ENCODE measurements around the gene TRAF3.
"Not testable (repeated sequence)": the region's sequence is repeated elsewhere in the genome, so short reads cannot be mapped to it uniquely, and the experiment has no call there.

TRAF3 gene

GRCh38 chr14:102926840-102927239, 149.6 kb downstream of the TRAF3 start:
- FAIRE-seq = not testable (repeated sequence)

DNA sequence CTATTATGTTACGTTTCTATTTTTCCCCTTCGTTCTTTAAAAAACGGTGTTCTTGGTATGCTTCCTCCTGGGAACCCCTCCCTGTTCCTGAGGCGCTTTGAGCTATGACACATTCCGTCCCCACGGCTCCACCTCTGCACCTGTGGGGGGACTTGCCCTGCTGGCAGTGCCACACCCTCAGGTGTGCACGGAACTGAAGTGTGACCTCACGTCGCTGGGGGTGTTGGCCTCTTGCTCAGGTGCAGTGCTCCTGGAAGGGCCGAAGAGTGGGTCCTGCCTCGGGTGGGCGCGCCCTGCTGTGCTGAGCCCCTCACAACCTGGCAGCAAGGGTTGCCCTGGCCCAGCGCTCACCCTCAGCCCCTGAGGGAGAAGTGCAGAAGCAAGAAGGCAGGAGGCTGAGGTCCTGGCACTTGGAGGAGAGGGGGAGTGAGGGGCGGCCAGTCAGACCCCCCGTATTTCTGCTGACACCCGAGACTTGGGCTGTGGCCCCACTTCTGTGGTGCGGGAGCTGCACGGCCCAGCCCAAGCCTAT, 150.2 kb downstream of the TRAF3 start:
- no peak for FAIRE-seq

- no peak for FAIRE-seq
These were observed 150.7 kb downstream of the TRAF3 start for GRCh38 chr14:102927878-102928411.

- FAIRE-seq = no peak
These were observed 151.4 kb downstream of the TRAF3 start for GRCh38 chr14:102928412-102929240.

DNA sequence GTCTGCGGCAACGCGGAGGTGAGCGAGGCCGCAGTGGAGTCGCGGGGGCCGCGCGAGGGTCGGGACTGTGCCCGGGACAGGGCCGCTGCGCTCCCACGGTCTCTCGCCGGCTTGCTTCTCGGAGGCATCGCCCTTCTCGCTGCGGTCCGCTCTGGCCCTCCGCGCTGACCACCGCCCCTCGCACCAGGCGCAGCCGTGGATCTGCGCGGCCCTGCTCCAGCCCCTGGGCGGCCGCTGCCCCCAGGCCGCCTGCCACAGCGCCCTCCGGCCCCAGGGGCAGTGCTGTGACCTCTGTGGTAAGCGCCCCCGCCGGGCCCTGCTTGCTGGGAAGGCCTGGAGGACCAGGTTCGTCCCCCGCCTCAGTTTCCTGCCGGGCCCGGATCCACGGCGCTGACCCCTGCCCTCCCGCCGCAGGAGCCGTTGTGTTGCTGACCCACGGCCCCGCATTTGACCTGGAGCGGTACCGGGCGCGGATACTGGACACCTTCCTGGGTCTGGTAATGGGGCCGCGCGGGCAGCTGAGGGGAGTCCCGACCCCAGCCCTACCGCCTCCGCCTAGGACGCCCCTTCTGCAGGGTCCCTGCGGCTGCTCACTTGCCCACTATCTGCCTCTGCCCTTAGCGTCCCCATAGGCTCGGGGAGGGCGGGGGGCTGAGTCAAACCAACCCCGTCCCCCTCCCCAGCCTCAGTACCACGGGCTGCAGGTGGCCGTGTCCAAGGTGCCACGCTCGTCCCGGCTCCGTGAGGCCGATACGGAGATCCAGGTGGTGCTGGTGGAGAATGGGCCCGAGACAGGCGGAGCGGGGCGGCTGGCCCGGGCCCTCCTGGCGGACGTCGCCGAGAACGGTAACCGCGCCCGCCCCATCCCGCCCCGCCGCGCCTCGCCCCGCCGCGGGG, 152.2 kb downstream of the TRAF3 start:
- no peak for FAIRE-seq

- FAIRE-seq = no peak
These were observed 153.0 kb downstream of the TRAF3 start for GRCh38 chr14:102930138-102930752.

- FAIRE-seq = no peak
These were observed 153.7 kb downstream of the TRAF3 start for GRCh38 chr14:102930753-102931579.

GRCh38 chr14:102931580-102932285, 154.5 kb downstream of the TRAF3 start:
- no peak for FAIRE-seq

DNA sequence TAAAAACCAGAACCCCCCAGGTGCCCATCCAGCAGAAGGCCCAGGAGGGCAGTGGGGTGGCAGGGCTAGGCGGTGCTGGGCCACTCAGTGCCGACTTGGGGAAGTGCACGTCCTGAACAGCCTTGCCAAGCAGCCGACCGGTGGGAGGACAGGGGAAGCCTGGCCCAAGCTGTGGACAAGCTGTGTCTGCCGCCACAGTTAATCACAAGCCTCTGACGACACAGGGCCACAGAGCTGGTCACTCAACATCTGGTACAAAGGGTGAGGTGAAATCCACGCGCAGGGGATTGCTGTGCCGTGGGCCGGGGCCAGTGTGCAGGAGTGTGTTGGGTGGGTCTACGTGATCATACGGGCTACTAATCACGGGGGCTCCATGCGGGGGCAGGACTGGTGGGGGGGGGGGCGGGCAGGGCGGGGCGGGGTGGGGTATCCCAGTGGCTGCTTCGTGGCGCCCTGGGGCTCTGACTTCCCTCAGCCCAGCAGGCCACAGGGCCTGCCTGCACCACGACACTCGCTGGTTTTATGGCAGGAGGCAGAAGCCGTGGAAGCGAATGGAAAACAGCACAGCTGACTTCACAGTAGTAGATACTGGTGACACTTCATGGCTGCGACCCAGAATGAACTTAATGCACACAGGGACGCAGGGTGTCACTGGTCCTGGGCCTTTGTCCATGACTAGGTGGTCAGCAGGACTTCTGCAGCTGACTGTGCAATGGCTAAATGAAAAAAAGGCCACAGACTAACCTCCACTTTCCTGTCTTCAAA, 155.4 kb downstream of the TRAF3 start:
- FAIRE-seq = no peak

- FAIRE-seq = no peak
These were observed 156.5 kb downstream of the TRAF3 start for GRCh38 chr14:102933618-102934231.

DNA sequence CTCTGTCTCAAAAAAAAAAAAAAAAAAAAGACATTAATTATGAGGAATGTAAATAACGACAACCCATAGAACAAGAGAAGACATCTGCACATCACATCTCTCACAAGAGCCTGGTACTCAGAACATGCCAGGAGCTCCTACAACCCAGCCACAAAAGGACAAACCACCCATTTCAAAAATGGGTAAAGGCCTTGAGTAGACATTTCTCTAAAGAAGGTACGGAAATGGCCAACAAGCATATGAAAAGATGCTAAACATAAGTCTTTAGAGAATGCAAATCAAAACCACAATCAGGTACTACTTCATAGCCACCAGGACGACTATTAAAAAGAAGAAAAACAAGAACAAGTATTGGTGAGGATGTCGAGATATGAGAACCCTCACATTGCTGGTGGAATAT, 158.5 kb downstream of the TRAF3 start:
- FAIRE-seq = no peak

GRCh38 chr14:102937331-102938175, 160.3 kb downstream of the TRAF3 start:
- no peak for FAIRE-seq

- FAIRE-seq = no peak
These were observed 160.9 kb downstream of the TRAF3 start for GRCh38 chr14:102938191-102938590.

- no peak for FAIRE-seq
These were observed 162.1 kb downstream of the TRAF3 start for GRCh38 chr14:102939329-102939728.

- FAIRE-seq = no peak
These were observed 162.7 kb downstream of the TRAF3 start for GRCh38 chr14:102939820-102940561.

GRCh38 chr14:102940729-102941362, 163.6 kb downstream of the TRAF3 start:
- no peak for FAIRE-seq

GRCh38 chr14:102941419-102942011, 164.3 kb downstream of the TRAF3 start:
- FAIRE-seq = no peak

Measured in endometrium (tissue), 2 donors.